ENCODE results near the gene FGFRL1.

The FGFRL1 gene

GRCh38 chr4:1047106-1047975, 35.9 kb downstream of the FGFRL1 start:
- TF ChIP-seq MAX (IDR thresholded peaks at IDR 0.05; ENCODE audit: low read depth, low read length) (no peak), MYC (IDR thresholded peaks at IDR 0.05; ENCODE audit: low read depth, low read length) (no peak)
- no peak overlapping the region for H3K4me3 ChIP-seq (ENCODE audit: low read depth, low read length)
- DNase-seq (ENCODE audit: low read depth), result no peak

GRCh38 chr4:1047976-1048772, 36.7 kb downstream of the FGFRL1 start:
- DNase-seq (ENCODE audit: low read depth), result peak; percentile 76
- peak; percentile 22 for TF ChIP-seq CTCF (IDR thresholded peaks at IDR 0.05; ENCODE audit: low read depth, low read length)
- TF ChIP-seq POLR2A (IDR thresholded peaks at IDR 0.05; ENCODE audit: extremely low read depth, insufficient read length), result no peak
- no peak overlapping the region for H3K4me3 ChIP-seq (ENCODE audit: low read depth, low read length)

- DNase-seq (ENCODE audit: low read depth), result peak; percentile 89
- H3K4me3 ChIP-seq (ENCODE audit: low read depth, low read length), result no peak overlapping the region
- TF ChIP-seq MAX (IDR thresholded peaks at IDR 0.05; ENCODE audit: low read depth, low read length) (no peak), POLR2A (IDR thresholded peaks at IDR 0.05; ENCODE audit: extremely low read depth, insufficient read length) (no peak), CTCF (IDR thresholded peaks at IDR 0.05; ENCODE audit: low read depth, low read length) (no peak), MYC (IDR thresholded peaks at IDR 0.05; ENCODE audit: low read depth, low read length) (no peak)
These were observed 37.6 kb downstream of the FGFRL1 start for GRCh38 chr4:1048773-1049590.

GRCh38 chr4:1049591-1049905, 38.1 kb downstream of the FGFRL1 start:
- DNase-seq (ENCODE audit: low read depth), result no peak
- TF ChIP-seq MYC (IDR thresholded peaks at IDR 0.05; ENCODE audit: low read depth, low read length) (no peak), CTCF (IDR thresholded peaks at IDR 0.05; ENCODE audit: low read depth, low read length) (no peak), POLR2A (IDR thresholded peaks at IDR 0.05; ENCODE audit: extremely low read depth, insufficient read length) (no peak), MAX (IDR thresholded peaks at IDR 0.05; ENCODE audit: low read depth, low read length) (no peak)
- no peak overlapping the region for H3K4me3 ChIP-seq (ENCODE audit: low read depth, low read length)

- H3K4me3 ChIP-seq (ENCODE audit: low read depth, low read length), result no peak overlapping the region
- no peak for DNase-seq (ENCODE audit: low read depth)
- TF ChIP-seq CTCF (IDR thresholded peaks at IDR 0.05; ENCODE audit: low read depth, low read length) (no peak), POLR2A (IDR thresholded peaks at IDR 0.05; ENCODE audit: extremely low read depth, insufficient read length) (no peak), MAX (IDR thresholded peaks at IDR 0.05; ENCODE audit: low read depth, low read length) (no peak), MYC (IDR thresholded peaks at IDR 0.05; ENCODE audit: low read depth, low read length) (no peak)
These were observed 39.2 kb downstream of the FGFRL1 start for GRCh38 chr4:1050486-1051213.

Measured in NB4 (cell line).